OCI-LY7 (cell line): ENCODE measurements around the gene C3. TPM values are rescaled to one million over a fixed set of nuclear protein-coding genes. Genes with fewer than 3 reads are reported as not detected.

ENCODE experiments used
- BruUV-seq: library from RNA; stranded (reverse); fragments of 400-500 nt; replicated peaks from 2 replicates; lab custom pipeline; 2021; lab: Mats Ljungman, UMichigan
- CTCF ChIA-PET: fragments of 300-600 bp; sonication (Branson Sonifier 250); formaldehyde crosslinking; loops from one replicate; lab custom pipeline; 2022; ENCODE audit warnings: antibody characterized with exemption; ENCODE audit not compliant: unreplicated experiment; lab: Charles Lee
- POLR2A ChIA-PET: fragments of 300-600 bp; sonication (Branson Sonifier 250); formaldehyde crosslinking; loops from one replicate; lab custom pipeline; 2022; ENCODE audit warnings: antibody characterized with exemption; lab: Charles Lee
- DNase-seq: peaks from one replicate; pipeline ENCODE4 v3.0.0-alpha.2; 2015; ENCODE audit warnings: low spot score
- H2AFZ ChIP-seq: fragments of 200-600 bp; sonication (generic), shearing (Covaris generic); 2 replicates; pipeline ENCODE4 v1.6.1; 2014; ENCODE audit warnings: mild to moderate bottlenecking, antibody characterized with exemption, low read length, moderate library complexity
- H3K27ac ChIP-seq: fragments of 200-600 bp; sonication (generic); 2 replicates; pipeline ENCODE4 v1.5.1; 2014; ENCODE audit warnings: mixed run types, low read depth, mild to moderate bottlenecking, moderate library complexity, low read length, inconsistent platforms; ENCODE audit not compliant: poor library complexity, severe bottlenecking
- H3K36me3 ChIP-seq: fragments of 200-600 bp; sonication (generic); 2 replicates; pipeline ENCODE4 v1.6.1; 2014; ENCODE audit warnings: mild to moderate bottlenecking, antibody characterized with exemption, low read length, moderate library complexity, mixed read lengths; ENCODE audit not compliant: insufficient read depth
- H3K4me1 ChIP-seq: fragments of 200-600 bp; sonication (generic); 2 replicates; pipeline ENCODE4 v1.5.1; 2014; ENCODE audit warnings: mild to moderate bottlenecking, low read length; ENCODE audit not compliant: insufficient read depth, poor library complexity, severe bottlenecking
- H3K4me2 ChIP-seq: fragments of 200-600 bp; sonication (generic); 2 replicates; pipeline ENCODE4 v1.6.1; 2014; ENCODE audit warnings: mild to moderate bottlenecking, low read length
- H3K4me3 ChIP-seq: fragments of 200-600 bp; sonication (generic); 2 replicates; pipeline ENCODE4 v1.5.1; 2014; ENCODE audit warnings: mild to moderate bottlenecking, low read depth, low read length; ENCODE audit not compliant: poor library complexity, severe bottlenecking
- H3K79me2 ChIP-seq: fragments of 200-600 bp; sonication (generic); 2 replicates; pipeline ENCODE4 v1.6.1; 2016; ENCODE audit warnings: low read depth, mild to moderate bottlenecking, low read length, moderate library complexity, mixed read lengths; ENCODE audit not compliant: insufficient read depth
- H3K9me2 ChIP-seq: fragments of 200-600 bp; sonication (generic); 2 replicates; pipeline ENCODE4 v1.6.1; 2016; ENCODE audit warnings: mild to moderate bottlenecking, low read length, mixed read lengths; ENCODE audit not compliant: insufficient read depth
- H3K9me3 ChIP-seq: fragments of 200-600 bp; sonication (generic); 2 replicates; pipeline ENCODE4 v1.6.1; 2014; ENCODE audit warnings: mild to moderate bottlenecking, mixed run types, low read length, mixed read lengths
- H4K20me1 ChIP-seq: fragments of 200-600 bp; sonication (generic); 2 replicates; pipeline ENCODE4 v1.6.1; 2014; ENCODE audit warnings: mild to moderate bottlenecking, antibody characterized with exemption, low read length, moderate library complexity, mixed read lengths; ENCODE audit not compliant: insufficient read depth
- CTCF ChIP-seq: fragments of 200-600 bp; sonication (generic); conservative IDR thresholded peaks from 2 replicates; pipeline ENCODE4 v1.5.1; 2014; ENCODE audit warnings: mild to moderate bottlenecking, antibody characterized with exemption, low read length, moderate library complexity, mixed read lengths
- EZH2phosphoT487 ChIP-seq: fragments of 200-600 bp; sonication (generic); IDR thresholded peaks from 2 replicates; pipeline ENCODE4 v1.6.1; 2018; ENCODE audit warnings: low read depth, borderline replicate concordance, mild to moderate bottlenecking, mixed run types, antibody characterized with exemption, low read length, moderate library complexity, mixed read lengths
- intact Hi-C: fragments of 100-400 bp; cut with micrococcal nuclease; formaldehyde crosslinking; loops from one replicate; pipeline ENCODE4 v1.10.0; 2022; ENCODE audit not compliant: unreplicated experiment
- total RNA-seq, 2 experiments: library from RNA; depleted of rRNA in 1 of 2; stranded (reverse); fragments of >200 nt in 1 of 2; shearing (Covaris generic) in 1 of 2; gene quantifications; 2 replicates each; pipeline ENCODE4 v1.2.3, GENCODE V29; 2014 to 2022

Gene C3
- total RNA-seq, 2 experiments from 2014 or later: 0.13 TPM; not detected in 1

GRCh38 chr19:6736169-6736916 lies 15.9 kb upstream of the C3 start:
- ChIA-PET POLR2A (interaction anchor here (0.6 to 1.1 kb wide), 2 partner anchors 14 to 20 kb away, joined by 3 to 4 read pairs; no protein-coding TSS in a partner anchor), CTCF (interaction anchor here (1.7 kb wide), 1 partner anchor 127 kb away, joined by 5 read pairs; no protein-coding TSS in a partner anchor)
- peak; percentile 90 for DNase-seq
- peaks cover 45% of the 10 kb centered on the region for H3K4me1 ChIP-seq
- H3K4me3 ChIP-seq: peak overlapping the region; percentile 83
- H3K9me2 ChIP-seq: no peaks in the 10 kb centered on the region
- H3K27ac ChIP-seq: peak overlapping the region; percentile 74
- TSS peak; percentile 70 for BruUV-seq
- H3K9me3 ChIP-seq: no peaks in the 10 kb centered on the region
- H3K36me3 ChIP-seq: no peaks in the 10 kb centered on the region
- no peaks in the 10 kb centered on the region for H4K20me1 ChIP-seq
- H3K79me2 ChIP-seq: peaks cover 13% of the 10 kb centered on the region; the same call in 1 of the 2 replicates
- no peak for TF ChIP-seq EZH2phosphoT487
- TF ChIP-seq CTCF: peak; percentile 87
- intact Hi-C loops: loop anchor here (2.0 to 5.0 kb wide), 4 partner anchors 104 to 364 kb away; partner anchors contain the start of gene ALKBH7
- peak overlapping the region; percentile 26; the same call in 1 of the 2 replicates for H2AFZ ChIP-seq
- H3K4me2 ChIP-seq: peak overlapping the region; percentile 85

- H4K20me1 ChIP-seq: no peaks in the 10 kb centered on the region
- H3K79me2 ChIP-seq: peaks cover 13% of the 10 kb centered on the region; the same call in 1 of the 2 replicates
- no peak overlapping the region for H2AFZ ChIP-seq
- H3K4me2 ChIP-seq: peak overlapping the region; percentile 85
- no peaks in the 10 kb centered on the region for H3K9me2 ChIP-seq
- H3K9me3 ChIP-seq: no peaks in the 10 kb centered on the region
- ChIA-PET CTCF (interaction anchor here (1.7 kb wide), 1 partner anchor 128 kb away, joined by 5 read pairs; no protein-coding TSS in a partner anchor), POLR2A (interaction anchor here (0.6 kb wide), 2 partner anchors 53 to 128 kb away, joined by 3 read pairs; no protein-coding TSS in a partner anchor)
- no peaks in the 10 kb centered on the region for H3K36me3 ChIP-seq
- H3K27ac ChIP-seq: peak overlapping the region; percentile 74
- H3K4me1 ChIP-seq: peaks cover 35% of the 10 kb centered on the region
- DNase-seq: no peak
- intact Hi-C loops: loop anchor here (5.0 kb wide), 1 partner anchor 133 kb away; no protein-coding TSS in a partner anchor
- H3K4me3 ChIP-seq: peak overlapping the region; percentile 83
- TF ChIP-seq EZH2phosphoT487: no peak
- TF ChIP-seq CTCF: no peak
- no TSS peak for BruUV-seq
Measured at GRCh38 chr19:6735181-6735911, 14.9 kb upstream of the C3 start.
